ENCODE results near the gene SURF6. TPM values are rescaled to one million over a fixed set of nuclear protein-coding genes. Genes with fewer than 3 reads are reported as not detected.
"Not testable (repeated sequence)": the region's sequence is repeated elsewhere in the genome, so short reads cannot be mapped to it uniquely, and the experiment has no call there.

The SURF6 gene
- total RNA-seq, 1 donor from 2014 or later, result 16.0 TPM

- no peak overlapping the region for H3K4me3 Mint-ChIP-seq (ENCODE audit: unreplicated experiment)
- no peak for TF ChIP-seq CTCF (IDR thresholded peaks at IDR 0.05)
- no peak overlapping the region for H3K27ac Mint-ChIP-seq (ENCODE audit: unreplicated experiment)
- peaks cover 47% of the 10 kb centered on the region for H3K27me3 Mint-ChIP-seq (ENCODE audit: unreplicated experiment)
- H3K36me3 Mint-ChIP-seq (ENCODE audit: unreplicated experiment), result peaks cover 2% of the 10 kb centered on the region
- DNase-seq (ENCODE audit: extremely low spot score, unreplicated experiment), result no peak
- no peaks in the 10 kb centered on the region for H3K4me1 Mint-ChIP-seq (ENCODE audit: unreplicated experiment)
- peaks cover 15% of the 10 kb centered on the region for H3K9me3 Mint-ChIP-seq (ENCODE audit: unreplicated experiment)
Measured at GRCh38 chr9:133294257-133294656, 41.7 kb downstream of the SURF6 start.

GRCh38 chr9:133290751-133291302 is 45.2 kb downstream of the SURF6 start:
- peaks cover 17% of the 10 kb centered on the region for H3K9me3 Mint-ChIP-seq (ENCODE audit: unreplicated experiment)

GRCh38 chr9:133286523-133286922 is 49.5 kb downstream of the SURF6 start:
- Mint-ChIP-seq H3K36me3 (ENCODE audit: unreplicated experiment) (no peaks in the 10 kb centered on the region), H3K4me3 (ENCODE audit: unreplicated experiment) (no peak overlapping the region), H3K9me3 (ENCODE audit: unreplicated experiment) (peaks cover 14% of the 10 kb centered on the region)

More at GRCh38 chr9:133290751-133291302, 45.2 kb downstream of the SURF6 start:
- H3K4me1 Mint-ChIP-seq (ENCODE audit: unreplicated experiment), result no peaks in the 10 kb centered on the region
- peaks cover 49% of the 10 kb centered on the region for H3K27me3 Mint-ChIP-seq (ENCODE audit: unreplicated experiment)
- no peak for TF ChIP-seq CTCF (IDR thresholded peaks at IDR 0.05)
- peaks cover 2% of the 10 kb centered on the region for H3K36me3 Mint-ChIP-seq (ENCODE audit: unreplicated experiment)
- no peak overlapping the region for H3K4me3 Mint-ChIP-seq (ENCODE audit: unreplicated experiment)
- H3K27ac Mint-ChIP-seq (ENCODE audit: unreplicated experiment), result no peak overlapping the region
- DNase-seq (ENCODE audit: extremely low spot score, unreplicated experiment), result peak; percentile 54

GRCh38 chr9:133285252-133285775 is 50.7 kb downstream of the SURF6 start:
- peaks cover 3% of the 10 kb centered on the region for H3K9me3 Mint-ChIP-seq (ENCODE audit: unreplicated experiment)
- no peak overlapping the region for H3K27ac Mint-ChIP-seq (ENCODE audit: unreplicated experiment)
- DNase-seq (ENCODE audit: extremely low spot score, unreplicated experiment), result peak; percentile 65
- peaks cover 20% of the 10 kb centered on the region for H3K27me3 Mint-ChIP-seq (ENCODE audit: unreplicated experiment)
- no peaks in the 10 kb centered on the region for H3K4me1 Mint-ChIP-seq (ENCODE audit: unreplicated experiment)
- no peak for TF ChIP-seq CTCF (IDR thresholded peaks at IDR 0.05)
- no peaks in the 10 kb centered on the region for H3K36me3 Mint-ChIP-seq (ENCODE audit: unreplicated experiment)
- H3K4me3 Mint-ChIP-seq (ENCODE audit: unreplicated experiment), result no peak overlapping the region

More at GRCh38 chr9:133286523-133286922, 49.5 kb downstream of the SURF6 start:
- TF ChIP-seq CTCF (IDR thresholded peaks at IDR 0.05), result no peak
- peak; percentile 38 for DNase-seq (ENCODE audit: extremely low spot score, unreplicated experiment)
- Mint-ChIP-seq H3K27me3 (ENCODE audit: unreplicated experiment) (peaks cover 18% of the 10 kb centered on the region), H3K27ac (ENCODE audit: unreplicated experiment) (no peak overlapping the region), H3K4me1 (ENCODE audit: unreplicated experiment) (no peaks in the 10 kb centered on the region)

- no peaks in the 10 kb centered on the region for H3K36me3 Mint-ChIP-seq (ENCODE audit: unreplicated experiment)
- H3K27ac Mint-ChIP-seq (ENCODE audit: unreplicated experiment), result no peak overlapping the region
- H3K9me3 Mint-ChIP-seq (ENCODE audit: unreplicated experiment), result peaks cover 3% of the 10 kb centered on the region
- H3K4me1 Mint-ChIP-seq (ENCODE audit: unreplicated experiment), result no peaks in the 10 kb centered on the region
- TF ChIP-seq CTCF (IDR thresholded peaks at IDR 0.05), result no peak
- DNase-seq (ENCODE audit: extremely low spot score, unreplicated experiment), result peak; percentile 65
- H3K27me3 Mint-ChIP-seq (ENCODE audit: unreplicated experiment), result peaks cover 17% of the 10 kb centered on the region
- no peak overlapping the region for H3K4me3 Mint-ChIP-seq (ENCODE audit: unreplicated experiment)
Measured at GRCh38 chr9:133284362-133284761, 51.6 kb downstream of the SURF6 start.

GRCh38 chr9:133283255-133284032 is 52.5 kb downstream of the SURF6 start:
- H3K27me3 Mint-ChIP-seq (ENCODE audit: unreplicated experiment), result peaks cover 24% of the 10 kb centered on the region
- not testable (repeated sequence) for H3K27ac Mint-ChIP-seq (ENCODE audit: unreplicated experiment); H3K9me3 Mint-ChIP-seq (ENCODE audit: unreplicated experiment); H3K4me3 Mint-ChIP-seq (ENCODE audit: unreplicated experiment); H3K36me3 Mint-ChIP-seq (ENCODE audit: unreplicated experiment); H3K4me1 Mint-ChIP-seq (ENCODE audit: unreplicated experiment)
- DNase-seq (ENCODE audit: extremely low spot score, unreplicated experiment), result peak; percentile 64
